Thymus (tissue), 11 donors: ENCODE measurements around the gene GATAD2A. TPM values are rescaled to one million over a fixed set of nuclear protein-coding genes. Genes with fewer than 3 reads are reported as not detected.

Source experiments
- DNase-seq, 9 donors: peaks; one replicate each; pipeline ENCODE4 v3.0.0-alpha.2; 2013; ENCODE audit warnings: low spot score in 9 of 9, low read depth in 6 of 9, missing footprints in 1 of 9
- H3K27ac ChIP-seq, 2 donors: one replicate each; pipeline ENCODE4 v1.5.1; 2013; ENCODE audit warnings: control low read depth in 1 of 2, low read depth in 1 of 2, low read length in 1 of 2, mild to moderate bottlenecking in 1 of 2, moderate library complexity in 1 of 2
- H3K27me3 ChIP-seq, 2 donors: one replicate each; pipeline ENCODE4 v1.5.1; 2013; ENCODE audit warnings: low read length in 1 of 2; ENCODE audit not compliant: control insufficient read depth in 2 of 2, insufficient read depth in 1 of 2
- H3K36me3 ChIP-seq, 2 donors: one replicate each; pipeline ENCODE4 v1.5.1; 2013; ENCODE audit warnings: low read length in 1 of 2, mild to moderate bottlenecking in 1 of 2, moderate library complexity in 1 of 2; ENCODE audit not compliant: control insufficient read depth in 2 of 2, insufficient read depth in 2 of 2
- H3K4me1 ChIP-seq, 2 donors: one replicate each; pipeline ENCODE4 v1.5.1; 2013; ENCODE audit warnings: low read length in 2 of 2; ENCODE audit not compliant: control insufficient read depth in 2 of 2, insufficient read depth in 2 of 2
- H3K4me3 ChIP-seq, 2 donors: one replicate each; pipeline ENCODE4 v1.5.1; 2013; ENCODE audit warnings: low read length in 2 of 2, control low read depth in 1 of 2, mild to moderate bottlenecking in 1 of 2
- H3K9me3 ChIP-seq, 2 donors: one replicate each; pipeline ENCODE4 v1.5.1; 2013; ENCODE audit warnings: low read length in 1 of 2, mild to moderate bottlenecking in 1 of 2; ENCODE audit not compliant: control insufficient read depth in 2 of 2, insufficient read depth in 1 of 2
- WGBS: extraction: QIAGEN DNeasy Blood & Tissue Kit; methylation state at CpG from one replicate; pipeline ENCODE4 v1.1.7; 2013; 5-methylcytosine and 5-hydroxymethylcytosine counted together
- polyA plus RNA-seq: library from polyadenylated mRNA; stranded (reverse); fragments of 200-250 nt; gene quantifications from one replicate; pipeline ENCODE4 v1.2.3, GENCODE V29; 2013
- total RNA-seq: library from RNA; stranded (reverse); fragments of 120-200 nt; gene quantifications from one replicate; pipeline ENCODE4 v1.2.4, GENCODE V29; 2013
- donor health status: healthy.

The GATAD2A gene
- total and polyA plus RNA-seq, 2 donors = 20.9 to 24.9 TPM

GRCh38 chr19:19417628-19418245, 12.3 kb downstream of the GATAD2A start:
- WGBS = 91% methylated on average over 10 of the region's 10 CpGs
- Histone ChIP-seq H3K27me3 (no peaks in the 10 kb centered on the region), H3K9me3 (no peaks in the 10 kb centered on the region), H3K4me1 (peaks cover 21 to 32% of the 10 kb centered on the region in 2 donors), H3K4me3 (no peak overlapping the region), H3K36me3 (peaks cover 0 to 8% of the 10 kb centered on the region in 2 donors), H3K27ac (peak overlapping the region in 1 of 2 donors; percentile 68)
- DNase-seq = no peak

- peak in 1 of 9 donors; percentile 34 for DNase-seq
- H3K27ac ChIP-seq = peak overlapping the region; percentile 13 to 68
- H3K27me3 ChIP-seq = no peaks in the 10 kb centered on the region
- peaks cover 0 to 8% of the 10 kb centered on the region in 2 donors for H3K36me3 ChIP-seq
- H3K9me3 ChIP-seq = no peaks in the 10 kb centered on the region
- no peak overlapping the region for H3K4me3 ChIP-seq
- WGBS = 13% methylated on average over 8 of the region's 8 CpGs
- H3K4me1 ChIP-seq = peaks cover 21 to 32% of the 10 kb centered on the region in 2 donors
Measured at GRCh38 chr19:19418555-19419260, 13.2 kb downstream of the GATAD2A start.

DNA sequence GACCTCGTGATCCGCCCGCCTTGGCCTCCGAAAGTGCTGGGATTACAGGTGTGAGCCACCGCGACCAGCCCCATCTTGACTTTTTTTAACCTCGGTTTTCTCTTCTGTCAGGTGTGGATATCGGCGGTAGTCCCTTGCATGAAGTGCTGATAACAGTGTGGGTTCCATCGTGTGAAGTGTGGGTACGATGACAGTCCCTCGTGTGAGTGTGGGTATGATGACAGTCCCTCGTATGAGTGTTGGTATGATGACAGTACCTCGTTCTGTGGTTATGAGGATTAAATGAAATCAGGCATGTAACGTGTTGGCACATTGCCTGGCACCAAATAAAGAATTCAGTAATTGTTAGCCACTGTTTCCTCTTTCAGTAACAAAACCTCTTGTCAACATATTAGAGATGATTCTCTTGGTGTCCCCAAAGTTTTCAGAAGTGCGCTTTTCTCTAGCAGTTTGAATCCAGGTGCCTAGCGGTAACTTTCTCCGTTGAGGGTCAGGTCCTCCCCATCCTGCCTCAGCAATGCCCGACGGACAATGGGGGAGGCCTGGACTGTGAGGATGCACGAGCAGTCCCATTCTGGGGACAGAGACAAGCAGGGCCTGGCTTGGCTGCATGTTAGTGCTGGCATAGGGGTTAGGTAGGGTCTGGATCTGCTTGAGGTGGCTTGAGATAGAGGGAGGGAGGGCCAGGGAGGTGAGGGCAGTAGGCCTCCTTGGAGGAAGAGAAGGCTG, 15.3 kb downstream of the GATAD2A start:
- Histone ChIP-seq H3K4me3 (no peak overlapping the region), H3K9me3 (no peaks in the 10 kb centered on the region), H3K27me3 (no peaks in the 10 kb centered on the region), H3K36me3 (peaks cover 9 to 13% of the 10 kb centered on the region in 2 donors), H3K4me1 (peaks cover 21 to 28% of the 10 kb centered on the region in 2 donors), H3K27ac (no peak overlapping the region)
- 92% methylated on average over 21 of the region's 21 CpGs for WGBS
- DNase-seq = no peak

DNA sequence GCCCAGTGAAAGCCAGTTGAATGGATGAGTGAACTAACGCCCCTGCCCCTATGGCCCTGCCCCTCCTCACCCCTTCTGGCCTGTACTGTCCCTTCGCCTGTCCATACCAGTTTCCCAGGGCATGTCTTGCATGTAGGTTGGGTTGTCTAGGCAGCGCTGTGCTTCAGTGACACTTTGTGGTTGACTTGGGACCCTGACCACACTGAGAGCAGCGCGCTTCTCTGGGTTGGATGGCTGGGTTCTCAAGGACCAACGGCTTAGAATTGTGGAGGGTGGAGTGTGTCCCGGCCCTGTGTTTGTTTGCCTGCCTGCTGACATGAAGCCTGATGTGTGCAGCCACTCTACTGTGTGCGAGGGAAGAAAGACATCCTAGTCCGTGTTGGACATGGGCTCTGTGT, 15.8 kb downstream of the GATAD2A start:
- Histone ChIP-seq H3K27me3 (no peaks in the 10 kb centered on the region), H3K36me3 (peaks cover 9 to 13% of the 10 kb centered on the region in 2 donors), H3K4me3 (no peak overlapping the region), H3K9me3 (no peaks in the 10 kb centered on the region), H3K4me1 (peaks cover 21 to 31% of the 10 kb centered on the region in 2 donors), H3K27ac (no peak overlapping the region)
- no peak for DNase-seq
- 96% methylated on average over 9 of the region's 9 CpGs for WGBS

DNA sequence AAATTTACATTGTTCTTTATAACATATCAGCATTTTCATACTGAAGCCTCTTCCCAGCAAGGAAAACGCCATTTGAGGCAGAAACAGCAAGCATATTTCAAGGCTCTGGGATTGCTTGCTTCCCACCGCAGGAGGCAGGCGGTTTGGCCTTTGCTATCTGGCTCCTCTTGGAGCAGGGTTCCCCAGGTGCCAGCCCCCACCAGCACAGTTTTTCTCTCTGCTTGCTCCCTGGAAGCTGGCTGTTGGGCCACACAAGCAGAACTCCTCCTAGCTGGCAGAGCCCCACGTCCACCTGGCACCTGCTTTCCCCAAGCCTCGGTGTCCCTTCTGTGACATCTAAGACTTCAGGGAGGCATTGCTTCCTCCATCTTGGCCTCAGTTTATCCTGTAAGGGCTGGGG, 16.7 kb downstream of the GATAD2A start:
- no peak overlapping the region for H3K27ac ChIP-seq
- H3K4me3 ChIP-seq = no peak overlapping the region
- no peak for DNase-seq
- 97% methylated on average over 5 of the region's 5 CpGs for WGBS
- peaks cover 9 to 13% of the 10 kb centered on the region in 2 donors for H3K36me3 ChIP-seq
- no peaks in the 10 kb centered on the region for H3K9me3 ChIP-seq
- H3K4me1 ChIP-seq = peaks cover 19 to 32% of the 10 kb centered on the region in 2 donors
- H3K27me3 ChIP-seq = no peaks in the 10 kb centered on the region

DNA sequence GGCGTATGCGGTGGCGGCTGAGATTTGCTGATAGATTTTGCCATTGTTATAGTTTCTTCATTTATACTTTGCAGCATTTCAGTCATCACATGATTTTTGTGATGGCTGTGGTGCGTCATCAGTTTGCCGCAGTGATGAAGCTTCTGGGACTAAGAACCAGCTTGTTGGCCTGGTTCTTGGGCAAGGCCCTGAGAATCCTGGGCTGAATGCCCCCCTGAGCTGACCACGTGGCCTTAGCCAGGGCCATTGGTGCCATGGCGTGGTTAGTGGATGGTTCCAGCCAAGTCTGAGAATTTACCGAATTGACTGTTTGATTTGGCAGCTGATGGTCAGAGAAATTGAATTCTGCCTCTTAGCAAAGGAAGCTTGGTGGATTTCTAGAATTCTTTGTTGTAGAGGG, 17.8 kb downstream of the GATAD2A start:
- WGBS = 97% methylated on average over 8 of the region's 8 CpGs
- no peak for DNase-seq
- Histone ChIP-seq H3K9me3 (no peaks in the 10 kb centered on the region), H3K27me3 (no peaks in the 10 kb centered on the region), H3K4me3 (no peak overlapping the region), H3K27ac (no peak overlapping the region), H3K4me1 (peaks cover 9 to 21% of the 10 kb centered on the region in 2 donors), H3K36me3 (peaks cover 13% of the 10 kb centered on the region in 2 donors)

- 96% methylated on average over 5 of the region's 5 CpGs for WGBS
- no peaks in the 10 kb centered on the region for H3K9me3 ChIP-seq
- H3K4me3 ChIP-seq = no peak overlapping the region
- no peak overlapping the region for H3K27ac ChIP-seq
- no peak for DNase-seq
- peaks cover 0 to 12% of the 10 kb centered on the region in 2 donors for H3K4me1 ChIP-seq
- H3K36me3 ChIP-seq = peaks cover 17 to 20% of the 10 kb centered on the region in 2 donors
- no peaks in the 10 kb centered on the region for H3K27me3 ChIP-seq
Measured at GRCh38 chr19:19425170-19425875, 19.8 kb downstream of the GATAD2A start.

- Histone ChIP-seq H3K4me3 (no peak overlapping the region), H3K27me3 (no peaks in the 10 kb centered on the region), H3K27ac (no peak overlapping the region), H3K36me3 (peaks cover 18 to 22% of the 10 kb centered on the region in 2 donors), H3K9me3 (no peaks in the 10 kb centered on the region), H3K4me1 (peaks cover 0 to 12% of the 10 kb centered on the region in 2 donors)
- DNase-seq = no peak
- WGBS = 96% methylated on average over 6 of the region's 6 CpGs
Measured at GRCh38 chr19:19426216-19426615, 20.7 kb downstream of the GATAD2A start.
